ENCODE data around the gene MACF1.

DNA sequence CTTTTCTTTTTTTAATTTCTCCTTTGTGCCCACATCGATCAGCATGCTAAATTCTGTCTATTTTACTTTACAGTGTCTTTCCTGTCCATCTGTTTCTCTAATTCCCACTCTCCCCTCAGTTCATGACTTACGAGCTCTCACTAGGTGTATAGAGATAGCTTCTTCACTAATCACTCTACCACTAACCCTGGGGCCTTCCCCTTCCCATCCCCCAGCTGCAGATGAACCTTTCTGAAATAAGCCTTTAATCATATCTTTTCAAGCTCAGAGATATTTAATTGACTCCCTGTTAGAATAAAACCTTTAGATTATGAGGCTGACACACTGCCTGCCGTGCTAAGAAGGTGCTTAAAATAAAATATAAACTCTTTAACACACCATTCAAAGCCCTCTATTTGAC lies 220.7 kb downstream of the MACF1 start:
- TF ChIP-seq, protein P1, sequence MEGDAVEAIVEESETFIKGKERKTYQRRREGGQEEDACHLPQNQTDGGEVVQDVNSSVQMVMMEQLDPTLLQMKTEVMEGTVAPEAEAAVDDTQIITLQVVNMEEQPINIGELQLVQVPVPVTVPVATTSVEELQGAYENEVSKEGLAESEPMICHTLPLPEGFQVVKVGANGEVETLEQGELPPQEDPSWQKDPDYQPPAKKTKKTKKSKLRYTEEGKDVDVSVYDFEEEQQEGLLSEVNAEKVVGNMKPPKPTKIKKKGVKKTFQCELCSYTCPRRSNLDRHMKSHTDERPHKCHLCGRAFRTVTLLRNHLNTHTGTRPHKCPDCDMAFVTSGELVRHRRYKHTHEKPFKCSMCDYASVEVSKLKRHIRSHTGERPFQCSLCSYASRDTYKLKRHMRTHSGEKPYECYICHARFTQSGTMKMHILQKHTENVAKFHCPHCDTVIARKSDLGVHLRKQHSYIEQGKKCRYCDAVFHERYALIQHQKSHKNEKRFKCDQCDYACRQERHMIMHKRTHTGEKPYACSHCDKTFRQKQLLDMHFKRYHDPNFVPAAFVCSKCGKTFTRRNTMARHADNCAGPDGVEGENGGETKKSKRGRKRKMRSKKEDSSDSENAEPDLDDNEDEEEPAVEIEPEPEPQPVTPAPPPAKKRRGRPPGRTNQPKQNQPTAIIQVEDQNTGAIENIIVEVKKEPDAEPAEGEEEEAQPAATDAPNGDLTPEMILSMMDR (IDR thresholded peaks at IDR 0.05 in 8 of 11, conservative IDR thresholded peaks at IDR 0.05 in 3 of 11), result no peak
- no peak for TF ChIP-seq POLR2A (IDR thresholded peaks at IDR 0.05)
- no peak for TF ChIP-seq POLR2AphosphoS5 (IDR thresholded peaks at IDR 0.05)

All from spleen (tissue), 7 donors.